GM19397 (cell line): ENCODE results near the gene PC.

Experiments used
- ATAC-seq: cut with Tn5 transposase; IDR thresholded peaks from one replicate; pipeline ENCODE4 v1.9.1; 2021; ENCODE audit warnings: mild to moderate bottlenecking, moderate library complexity; ENCODE audit not compliant: unreplicated experiment

Gene PC

DNA sequence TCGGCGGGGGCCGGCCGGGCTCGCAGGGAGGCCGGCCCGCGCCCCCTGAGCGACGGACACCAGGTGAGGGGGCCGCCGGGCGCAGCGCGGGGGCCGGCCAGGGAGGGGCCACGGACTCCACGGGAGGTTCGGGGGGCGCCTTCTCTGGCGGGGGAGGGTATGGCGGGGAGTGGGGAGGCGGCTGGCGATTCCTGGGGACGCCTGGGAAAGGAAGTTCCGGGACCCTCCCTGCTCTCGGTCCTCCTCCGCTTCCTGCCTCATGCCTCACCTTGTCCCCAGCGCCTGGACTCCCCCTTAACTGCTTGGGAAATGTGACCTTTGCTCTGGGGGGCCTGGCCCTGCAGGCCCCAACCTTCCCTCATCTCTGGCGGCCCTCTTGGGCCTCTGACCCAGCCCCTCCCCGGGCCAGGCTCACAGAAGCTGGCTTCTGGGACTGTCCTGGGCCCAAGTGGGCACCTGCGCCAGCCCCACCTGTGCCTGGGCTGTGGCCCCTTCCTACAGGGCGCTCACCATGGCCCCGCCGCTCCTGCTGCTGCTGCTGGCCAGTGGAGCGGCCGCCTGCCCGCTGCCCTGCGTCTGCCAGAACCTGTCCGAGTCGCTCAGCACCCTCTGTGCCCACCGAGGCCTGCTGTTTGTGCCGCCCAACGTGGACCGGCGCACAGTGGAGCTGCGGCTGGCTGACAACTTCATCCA, 100.8 kb downstream of the PC start:
- no peak for ATAC-seq

DNA sequence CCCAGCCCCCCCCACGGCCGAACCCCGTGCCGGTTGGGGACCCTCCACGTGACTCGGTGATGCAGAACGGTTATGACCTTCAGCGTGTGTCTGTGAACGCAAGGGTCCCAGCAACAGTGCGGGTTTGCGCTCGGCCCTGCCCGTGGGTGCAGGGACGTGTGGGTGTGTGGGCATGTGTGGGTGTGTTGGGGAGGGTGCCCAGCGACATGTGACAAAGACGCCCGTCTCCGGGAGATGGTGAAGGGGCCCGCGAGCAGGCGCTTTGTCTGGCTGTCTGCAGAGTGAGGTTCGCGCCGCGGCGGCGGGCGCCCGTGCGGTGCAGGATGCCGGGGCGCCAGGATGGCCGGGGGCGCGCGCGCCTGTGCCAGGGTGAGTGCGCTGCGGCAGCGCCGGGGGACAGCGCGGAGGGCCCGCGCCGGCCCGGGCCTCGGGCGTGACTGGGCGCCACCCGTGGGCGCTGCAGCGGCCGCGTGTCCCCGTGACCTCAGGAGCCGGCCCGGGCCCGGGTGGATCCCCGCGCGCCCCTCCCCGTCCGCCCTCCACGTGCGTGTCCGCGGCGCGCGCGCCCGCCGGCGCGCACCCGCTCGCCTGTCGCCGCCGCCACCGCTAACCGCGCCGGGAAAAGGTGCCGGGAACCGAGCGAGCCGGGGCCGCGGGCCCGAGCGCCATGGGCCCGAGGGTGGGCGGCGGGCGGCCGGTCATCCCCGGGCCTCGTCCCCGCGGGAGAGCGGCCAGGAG, 101.5 kb downstream of the PC start, which contains the start of gene LRFN4:
Gene LRFN4 (plus strand): TSS at position 569 of the 738 bp plus-strand sequence. CDS start 681 bp downstream, outside the sequence.
- peak; percentile 33 for ATAC-seq

DNA sequence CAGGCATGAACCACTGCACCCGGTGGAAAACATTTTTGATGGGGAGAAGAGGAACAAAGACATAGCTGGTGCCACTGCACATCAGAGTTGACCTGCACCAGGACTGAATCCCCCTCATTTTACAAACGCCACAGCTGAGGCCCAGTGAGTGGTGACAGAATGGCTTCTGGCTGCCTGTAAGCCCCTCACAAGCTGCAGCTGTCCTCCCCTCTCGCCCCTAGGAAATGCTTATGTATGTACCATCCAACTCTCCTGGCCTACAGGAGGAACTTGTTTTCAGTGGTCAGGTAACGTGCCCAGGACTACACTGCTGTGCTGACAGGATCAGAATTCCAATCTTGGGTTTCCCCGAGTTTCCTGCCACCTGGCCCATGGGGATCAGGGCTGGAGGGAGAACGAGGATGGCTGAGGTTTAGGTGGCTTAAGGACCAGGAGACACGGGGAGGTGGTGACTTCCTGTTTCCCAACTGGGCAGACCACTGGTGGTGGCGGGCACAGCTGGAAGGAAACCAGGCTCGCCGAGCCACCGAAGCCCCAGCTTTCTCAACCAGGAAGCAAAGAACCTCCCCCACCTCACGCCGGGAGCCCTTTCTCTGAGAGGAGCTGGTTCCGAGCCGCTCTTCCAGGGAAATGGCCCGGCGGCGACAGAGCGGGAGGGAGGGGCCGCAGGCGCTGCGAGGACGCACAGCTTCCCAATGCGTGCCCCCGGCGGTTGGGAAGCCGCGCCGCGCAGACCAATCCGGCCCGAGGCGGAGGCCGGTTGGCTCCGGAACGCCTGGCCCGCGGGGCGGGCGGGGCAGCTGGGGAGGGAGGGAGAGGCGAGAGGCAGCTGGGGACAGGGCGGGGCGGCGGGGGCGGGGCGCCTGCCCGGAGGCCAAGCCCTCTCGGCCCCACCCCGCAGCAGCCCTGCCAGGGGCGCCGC, 102.3 kb downstream of the PC start:
- ATAC-seq: peak; percentile 61

DNA sequence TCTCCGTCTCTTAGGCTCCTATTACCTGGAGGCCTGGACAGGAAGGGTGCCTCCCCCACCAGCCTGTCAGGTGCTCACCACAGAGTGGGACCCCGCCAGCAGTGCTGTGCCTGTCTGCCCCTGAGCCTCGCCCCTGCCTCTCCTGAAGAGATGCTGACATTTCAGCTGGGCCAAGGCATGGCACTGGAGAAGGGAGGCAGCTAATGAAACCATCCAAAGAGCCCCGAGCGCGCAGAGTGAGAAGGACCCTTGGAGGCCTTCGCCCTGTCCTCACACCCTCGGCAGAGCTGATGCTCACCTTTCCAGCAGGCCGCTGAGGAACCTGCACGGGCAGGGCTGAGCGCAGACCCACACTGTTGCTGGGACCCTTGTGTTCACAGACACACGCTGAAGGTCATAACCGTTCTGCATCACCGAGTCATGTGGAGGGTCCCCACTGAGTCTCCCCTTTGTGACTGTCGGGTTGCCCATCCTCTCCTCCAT, 103.4 kb downstream of the PC start:
- no peak for ATAC-seq

DNA sequence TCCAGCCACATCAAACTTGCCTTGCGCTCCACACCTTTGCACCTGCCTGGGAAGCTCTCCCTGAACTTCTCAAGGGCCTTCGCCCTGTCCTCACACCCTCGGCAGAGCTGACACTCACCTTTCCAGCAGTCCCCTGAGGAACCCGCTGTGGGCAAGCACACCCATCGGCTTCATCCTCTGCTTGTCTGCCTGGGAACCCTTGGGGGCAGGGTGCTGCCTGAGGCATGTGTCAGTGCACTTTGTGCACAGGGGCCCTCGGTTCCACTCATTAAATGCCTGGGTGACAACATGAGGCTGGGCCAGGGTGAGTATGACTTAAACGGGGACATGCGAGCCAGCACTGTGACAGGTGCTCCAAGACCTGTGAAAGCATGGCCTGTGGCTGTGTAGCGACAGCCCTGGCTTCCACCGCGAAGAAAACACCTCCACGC, 103.9 kb downstream of the PC start:
- no peak for ATAC-seq

DNA sequence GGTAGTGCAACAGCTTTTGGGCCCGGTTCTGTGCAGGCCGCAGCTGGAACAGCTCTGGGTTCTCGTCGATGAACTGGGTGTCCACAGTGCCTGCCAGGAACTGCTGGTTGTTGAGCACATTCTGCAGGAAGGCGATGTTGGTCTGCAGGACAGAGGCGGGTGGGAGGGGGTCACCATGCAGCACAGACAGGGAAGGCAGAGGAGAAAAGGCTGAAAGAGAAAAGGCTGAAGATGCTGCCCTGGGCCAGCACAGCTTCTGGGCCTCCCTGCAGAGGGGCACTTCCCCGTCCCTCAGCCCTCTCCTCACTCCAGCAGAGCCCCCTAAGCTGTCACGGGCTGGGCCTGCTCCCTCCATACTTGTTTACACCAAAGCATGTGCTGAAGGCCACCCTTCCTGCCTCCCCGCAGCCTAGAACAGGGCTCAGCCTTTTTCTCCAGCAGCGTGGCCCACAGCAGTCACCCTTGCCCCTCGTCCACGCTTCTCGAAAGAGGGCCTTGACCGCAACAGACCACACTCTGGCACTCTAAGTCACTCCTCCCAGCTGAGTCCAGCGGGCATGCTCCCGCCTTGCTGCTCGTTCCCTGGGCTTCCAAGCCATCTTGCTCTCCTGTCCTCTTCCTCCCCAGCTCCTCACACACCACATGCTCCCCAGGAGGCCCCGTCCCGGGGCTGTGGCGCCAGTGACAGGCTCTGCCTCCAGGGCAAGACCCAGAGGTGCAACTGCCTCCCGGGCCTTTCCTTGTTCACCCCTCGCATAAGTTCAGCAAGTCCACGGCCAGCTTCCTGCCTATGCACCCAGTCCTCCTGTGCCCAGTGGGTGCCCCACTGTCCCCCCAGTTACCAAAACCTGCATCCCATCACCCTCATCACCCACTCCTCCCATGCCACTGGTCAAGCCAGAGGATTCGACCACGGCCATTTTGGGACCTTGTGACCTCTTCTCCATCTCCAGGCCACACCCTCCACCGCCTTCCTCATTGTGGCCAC, 104.6 kb downstream of the PC start:
- no peak for ATAC-seq

DNA sequence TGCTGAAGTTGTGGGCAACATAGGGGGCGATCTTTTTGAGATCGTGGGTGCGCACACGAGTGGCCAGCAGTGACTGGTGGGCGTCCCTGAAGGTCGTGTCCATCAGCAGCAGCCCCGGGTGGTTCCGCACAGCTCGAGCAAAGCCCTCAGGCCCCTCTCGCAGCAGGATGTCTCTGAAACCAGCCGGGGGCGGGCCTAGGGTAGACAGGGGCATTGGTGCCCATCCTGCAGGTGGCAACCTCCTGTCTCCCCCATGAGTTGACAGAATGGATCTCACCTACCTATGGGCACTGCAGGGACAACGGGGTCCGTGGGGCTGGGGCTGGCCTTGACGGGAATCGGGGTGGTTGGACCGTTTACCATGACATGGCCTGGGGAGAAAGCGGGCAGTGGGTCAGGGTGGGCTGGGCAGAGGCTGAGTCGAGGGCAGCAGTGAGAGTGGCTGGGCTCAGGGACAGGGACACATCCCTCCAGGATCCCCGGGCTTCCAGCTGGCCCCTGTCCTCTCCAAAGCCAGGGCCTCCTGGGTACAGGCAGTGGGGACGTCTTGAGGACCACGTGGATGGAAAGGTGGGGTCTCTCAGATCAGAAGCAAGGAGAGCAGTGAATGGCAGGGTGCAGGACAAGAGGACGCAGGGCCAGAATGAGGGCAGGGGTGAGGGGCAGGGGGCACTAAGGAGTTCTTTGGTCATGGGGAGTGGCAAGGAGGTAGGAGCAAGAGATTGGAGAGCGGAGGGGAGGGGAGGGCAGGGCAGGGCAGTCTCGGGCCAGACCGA, 105.5 kb downstream of the PC start:
- no peak for ATAC-seq

DNA sequence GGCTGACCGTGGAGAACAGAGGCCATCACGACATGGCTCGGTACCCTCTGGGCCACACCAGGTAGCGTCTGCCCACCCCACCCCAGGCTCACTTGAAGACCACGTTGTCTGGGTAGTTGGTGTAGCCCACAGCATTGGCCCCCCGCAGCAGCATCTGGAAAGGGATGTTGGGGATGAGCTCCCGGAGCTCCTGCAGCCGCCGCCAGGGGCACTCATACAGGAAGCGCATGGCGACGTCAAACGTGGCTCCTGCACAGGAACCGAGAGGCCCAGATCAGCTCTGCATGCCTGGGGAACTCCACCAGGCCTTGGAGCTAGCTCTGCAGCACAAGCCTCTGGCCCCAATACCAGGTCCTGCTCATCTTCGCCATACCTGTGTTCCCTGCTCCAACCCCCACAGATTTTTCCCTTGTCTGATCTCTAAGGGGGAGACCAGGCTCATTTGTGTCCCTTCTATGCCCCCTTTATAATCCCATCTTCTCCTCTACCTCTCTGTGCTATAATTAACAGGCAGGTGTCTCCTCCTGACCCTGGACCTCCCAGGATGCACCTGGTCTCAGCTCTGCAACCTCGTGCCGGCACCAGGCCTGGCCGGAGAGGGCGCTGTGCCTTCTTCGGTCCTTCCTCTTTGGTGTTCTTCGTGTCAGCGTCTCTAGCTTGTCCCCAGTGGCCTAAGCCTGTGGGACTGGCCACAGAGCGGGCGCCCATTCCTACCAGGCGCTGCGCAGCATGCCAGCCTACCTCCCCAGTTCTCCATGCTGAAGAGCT, 106.3 kb downstream of the PC start:
- ATAC-seq: no peak

DNA sequence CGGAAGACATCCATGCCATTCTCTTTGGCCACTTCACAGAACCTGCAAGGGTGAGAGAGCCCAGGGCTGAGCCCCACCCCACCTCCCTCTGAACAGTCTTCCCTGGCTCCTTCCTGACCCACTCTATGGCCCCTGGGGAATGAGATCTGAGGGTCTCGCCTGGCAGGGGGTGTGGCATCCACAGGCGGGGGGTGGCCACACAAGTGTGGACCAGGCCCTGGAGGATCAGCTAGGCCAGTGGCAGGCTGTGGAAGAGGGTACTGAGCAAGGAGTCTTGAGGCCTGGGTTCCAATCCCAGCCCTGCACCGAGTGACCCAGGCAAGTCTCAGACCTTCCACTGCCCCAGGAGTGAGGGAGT, 107.0 kb downstream of the PC start:
- no peak for ATAC-seq

DNA sequence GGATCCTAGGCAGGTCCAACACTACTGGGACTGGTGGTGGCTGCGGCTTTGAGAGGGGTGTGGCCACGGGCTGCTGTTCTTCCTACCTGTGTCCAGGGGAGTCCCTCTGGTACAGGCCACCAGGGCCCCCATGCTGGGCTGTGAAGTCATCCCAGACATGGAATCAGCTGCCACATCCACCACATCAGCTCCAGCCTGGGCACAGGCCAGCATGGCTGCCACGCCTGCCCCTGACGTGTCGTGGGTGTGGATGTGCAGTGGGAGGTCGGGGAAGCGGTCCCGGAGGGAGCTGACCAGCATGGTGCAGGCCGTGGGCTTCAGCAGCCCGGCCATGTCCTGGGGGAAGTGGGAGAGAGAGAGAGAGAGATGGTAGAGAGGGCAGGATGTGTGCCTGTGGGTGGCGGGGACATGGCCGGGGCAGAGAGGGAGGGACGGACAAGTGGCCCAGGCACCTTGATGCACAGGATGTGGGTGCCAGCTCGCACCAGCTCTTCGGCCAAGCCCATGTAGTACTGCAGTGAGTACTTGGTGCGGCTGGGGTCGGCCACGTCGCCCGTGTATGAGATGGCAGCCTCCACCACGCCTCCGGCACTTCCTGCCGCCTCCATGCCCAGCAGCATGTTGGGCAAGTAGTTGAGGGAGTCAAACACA, 107.5 kb downstream of the PC start:
- no peak for ATAC-seq

DNA sequence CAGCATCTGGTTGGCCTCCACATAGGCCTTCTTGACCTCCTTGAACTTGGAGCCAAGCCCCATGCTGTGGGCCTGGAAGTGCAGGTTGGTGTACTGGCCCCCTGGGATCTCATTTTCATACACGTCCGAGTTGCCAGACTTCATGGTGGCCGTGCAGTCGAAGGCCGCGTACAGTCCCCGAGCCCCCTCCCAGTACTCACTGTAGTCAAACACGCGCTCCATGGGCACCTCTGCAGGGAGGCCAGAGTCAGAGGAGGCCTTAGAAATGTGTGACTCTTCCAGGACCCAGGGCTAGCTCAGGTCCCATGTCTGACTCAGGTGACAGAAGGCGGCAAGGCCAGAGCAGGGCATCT, 108.0 kb downstream of the PC start:
- no peak for ATAC-seq

DNA sequence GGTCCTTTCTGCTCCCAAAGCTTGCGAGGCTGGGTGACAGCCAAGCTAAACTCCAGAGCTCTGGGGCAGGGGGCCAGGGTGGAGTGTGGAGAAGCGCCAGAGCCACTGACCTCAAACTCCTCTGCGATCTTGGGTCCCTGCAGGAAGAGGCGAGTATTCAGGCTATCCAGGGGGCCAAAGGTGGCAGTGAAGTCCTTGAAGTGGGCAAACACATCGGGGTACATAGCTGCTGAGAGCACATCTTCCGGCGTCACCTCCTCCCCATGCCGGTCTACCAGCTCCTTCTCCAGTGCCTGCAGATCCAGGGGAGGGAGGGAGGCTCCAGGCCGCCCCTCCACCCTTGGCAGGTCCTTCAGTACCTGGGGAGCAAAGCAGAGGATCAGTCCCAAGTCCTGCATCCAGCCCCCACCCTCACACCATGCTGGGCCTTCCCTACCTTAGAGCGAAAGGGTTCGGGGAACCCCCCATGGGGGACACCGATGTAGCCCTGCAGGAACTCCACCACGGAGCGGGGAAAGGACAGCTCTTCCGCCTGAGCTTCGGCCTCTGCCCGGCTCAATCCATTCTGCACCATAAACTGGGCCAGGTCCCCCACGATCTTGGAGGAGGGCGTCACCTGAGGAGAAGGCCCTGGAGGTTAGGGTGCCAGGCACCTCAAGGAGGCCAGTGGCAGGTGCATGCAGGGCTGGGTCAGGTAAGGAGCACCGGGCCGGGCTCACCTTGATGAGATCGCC, 108.5 kb downstream of the PC start:
- no peak for ATAC-seq

DNA sequence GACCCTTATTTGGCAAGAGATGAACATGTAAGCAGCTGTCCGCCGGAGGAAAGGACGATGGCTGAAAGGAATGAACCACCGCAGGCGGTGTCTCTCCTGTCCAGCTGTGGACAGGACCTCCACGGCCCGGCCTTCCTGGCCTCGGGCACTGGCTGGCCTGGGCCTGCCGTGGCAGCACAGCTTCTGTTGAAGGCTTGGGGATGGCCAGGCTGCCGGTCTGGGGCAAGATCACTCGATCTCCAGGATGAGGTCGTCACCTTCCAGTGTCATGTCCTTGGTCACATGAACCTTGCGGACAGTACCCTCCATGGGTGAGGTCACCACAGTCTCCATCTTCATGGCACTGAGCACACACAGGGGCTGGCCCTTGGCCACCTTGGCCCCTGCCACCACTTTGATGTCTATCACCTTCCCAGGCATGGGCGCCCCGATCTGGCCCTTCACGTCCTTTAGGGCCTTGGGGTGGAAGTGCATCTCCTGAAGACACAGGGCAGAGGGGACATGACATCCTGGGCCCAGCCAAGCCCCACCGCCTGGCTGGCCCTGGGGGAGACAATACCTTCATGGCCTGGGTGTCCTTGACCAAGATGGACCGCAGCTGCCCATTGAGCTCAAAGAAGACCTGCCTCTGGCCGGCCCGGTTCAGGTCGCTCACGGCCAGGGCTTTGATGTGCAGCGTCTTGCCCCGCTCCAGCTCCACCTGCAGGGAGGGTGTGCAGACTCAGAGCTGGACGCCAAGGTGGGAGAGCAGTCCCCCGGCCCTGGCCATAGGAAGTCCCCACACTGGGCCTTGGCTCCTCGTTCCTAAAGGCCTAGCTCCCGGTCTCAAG, 109.3 kb downstream of the PC start:
- no peak for ATAC-seq

DNA sequence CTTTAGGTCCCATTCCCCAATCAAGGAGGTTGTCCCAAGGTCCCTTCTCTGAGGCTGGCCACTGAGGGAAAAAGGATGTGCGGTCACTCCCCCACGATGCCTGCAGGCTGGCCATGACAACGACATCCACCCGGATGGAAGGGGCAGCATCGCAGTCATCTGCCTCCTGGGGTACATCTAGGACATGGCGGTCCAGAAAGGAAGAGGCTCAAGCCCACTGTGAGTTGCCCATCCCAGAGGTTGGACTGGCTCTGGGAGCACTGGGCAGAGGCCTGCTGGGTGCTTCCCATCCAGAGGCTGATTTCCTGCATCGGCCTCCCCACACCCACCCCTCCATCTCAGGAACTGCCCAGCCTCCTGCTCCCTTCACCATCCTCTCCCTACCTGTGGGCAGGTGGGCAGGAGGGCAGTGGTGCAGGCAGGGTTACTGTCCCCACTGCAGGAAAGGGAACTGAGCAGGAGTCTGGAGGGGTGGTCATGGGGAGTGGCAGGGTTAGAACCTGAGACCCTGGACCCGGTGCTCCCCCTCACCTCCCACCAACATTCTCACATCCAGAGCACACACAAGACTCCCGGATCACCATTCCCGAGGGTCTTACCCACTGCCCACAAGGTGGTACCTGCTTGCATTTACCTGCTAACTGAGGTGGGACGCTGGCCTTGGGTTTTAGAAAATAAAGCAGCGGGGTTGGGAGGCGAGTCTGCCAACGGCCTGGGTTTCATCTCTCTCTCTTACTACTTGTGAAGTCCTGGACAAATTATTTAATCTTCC, 110.5 kb downstream of the PC start:
- ATAC-seq: no peak

DNA sequence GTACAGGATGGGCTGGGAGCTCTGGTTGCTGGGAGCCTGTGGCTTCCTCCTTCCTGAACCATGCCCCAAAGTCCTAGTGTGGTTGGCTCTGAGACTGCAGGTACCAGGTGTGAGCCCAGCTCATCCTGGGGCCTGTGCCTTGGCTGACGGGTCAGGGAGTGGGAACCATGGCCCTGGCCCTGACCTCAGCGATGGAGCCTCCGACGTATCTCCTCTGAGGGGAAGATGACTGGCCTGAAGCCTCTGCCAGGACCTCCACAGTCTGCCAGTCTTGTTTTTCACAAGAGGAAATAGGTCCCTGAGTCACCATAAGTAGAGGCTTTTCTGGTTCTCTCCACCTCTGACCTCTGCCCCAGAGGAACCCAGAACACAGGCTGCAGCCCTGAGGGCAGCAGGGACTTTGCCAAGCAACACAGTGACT, 111.5 kb downstream of the PC start:
- ATAC-seq: no peak

DNA sequence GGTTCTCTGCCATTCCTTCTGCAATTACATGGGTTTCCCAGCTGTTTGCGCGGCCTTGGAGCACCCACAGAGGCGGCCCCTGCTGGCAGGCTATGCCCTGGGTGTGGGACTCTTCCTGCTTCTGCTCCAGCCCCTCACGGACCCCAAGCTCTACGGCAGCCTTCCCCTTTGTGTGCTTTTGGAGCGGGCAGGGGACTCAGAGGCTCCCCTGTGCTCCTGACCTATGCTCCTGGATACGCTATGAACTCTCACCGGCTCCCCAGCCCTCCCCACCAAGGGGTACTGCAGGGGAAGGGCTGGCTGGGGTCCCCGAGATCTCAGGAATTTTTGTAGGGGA, 112.3 kb downstream of the PC start:
- no peak for ATAC-seq
